WTC11 (cell line): ENCODE results near the gene ZNF407.

ENCODE experiments used
- ELF4 ChIP-seq: sonication (generic); formaldehyde crosslinking; IDR thresholded peaks from 2 replicates; pipeline ENCODE4 v1.8.1; 2022; ENCODE audit warnings: low read depth, mild to moderate bottlenecking, moderate library complexity, missing genetic modification reagents
- FOXP1 ChIP-seq: sonication (generic); formaldehyde crosslinking; IDR thresholded peaks from 2 replicates; pipeline ENCODE4 v1.8.0; 2022; ENCODE audit warnings: missing genetic modification reagents, mild to moderate bottlenecking, moderate library complexity, borderline replicate concordance
- JUN ChIP-seq: sonication (generic); formaldehyde crosslinking; IDR thresholded peaks from 2 replicates; pipeline ENCODE4 v1.8.0; 2023; ENCODE audit warnings: mild to moderate bottlenecking, missing genetic modification reagents
- ZBTB21 ChIP-seq: sonication (generic); formaldehyde crosslinking; IDR thresholded peaks from 2 replicates; pipeline ENCODE4 v1.8.1; 2023; ENCODE audit warnings: mild to moderate bottlenecking, missing genetic modification reagents, borderline replicate concordance
- TF ChIP-seq, protein P1 (sequence below): fragments of 200-600 bp; IDR thresholded peaks from 2 replicates; pipeline ENCODE4 v1.8.0; 2022; ENCODE audit warnings: antibody characterized with exemption
- TF ChIP-seq, protein P2 (sequence below): sonication (generic); formaldehyde crosslinking; conservative IDR thresholded peaks from 2 replicates; pipeline ENCODE4 v1.8.1; 2022; ENCODE audit warnings: mild to moderate bottlenecking, missing genetic modification reagents
- TF ChIP-seq, protein P3 (sequence below): sonication (generic); formaldehyde crosslinking; IDR thresholded peaks from 2 replicates; pipeline ENCODE4 v1.8.1; 2023; ENCODE audit warnings: mild to moderate bottlenecking, missing genetic modification reagents, borderline replicate concordance
- TF ChIP-seq, protein P4 (sequence below): sonication (generic); formaldehyde crosslinking; conservative IDR thresholded peaks from 2 replicates; pipeline ENCODE4 v1.8.1; 2023; ENCODE audit warnings: mild to moderate bottlenecking, low read depth, missing genetic modification reagents, moderate library complexity
- TF ChIP-seq, protein P5 (sequence below): sonication (generic); formaldehyde crosslinking; IDR thresholded peaks from 2 replicates; pipeline ENCODE4 v1.8.0; 2022; ENCODE audit warnings: mild to moderate bottlenecking, missing genetic modification reagents

DNA sequence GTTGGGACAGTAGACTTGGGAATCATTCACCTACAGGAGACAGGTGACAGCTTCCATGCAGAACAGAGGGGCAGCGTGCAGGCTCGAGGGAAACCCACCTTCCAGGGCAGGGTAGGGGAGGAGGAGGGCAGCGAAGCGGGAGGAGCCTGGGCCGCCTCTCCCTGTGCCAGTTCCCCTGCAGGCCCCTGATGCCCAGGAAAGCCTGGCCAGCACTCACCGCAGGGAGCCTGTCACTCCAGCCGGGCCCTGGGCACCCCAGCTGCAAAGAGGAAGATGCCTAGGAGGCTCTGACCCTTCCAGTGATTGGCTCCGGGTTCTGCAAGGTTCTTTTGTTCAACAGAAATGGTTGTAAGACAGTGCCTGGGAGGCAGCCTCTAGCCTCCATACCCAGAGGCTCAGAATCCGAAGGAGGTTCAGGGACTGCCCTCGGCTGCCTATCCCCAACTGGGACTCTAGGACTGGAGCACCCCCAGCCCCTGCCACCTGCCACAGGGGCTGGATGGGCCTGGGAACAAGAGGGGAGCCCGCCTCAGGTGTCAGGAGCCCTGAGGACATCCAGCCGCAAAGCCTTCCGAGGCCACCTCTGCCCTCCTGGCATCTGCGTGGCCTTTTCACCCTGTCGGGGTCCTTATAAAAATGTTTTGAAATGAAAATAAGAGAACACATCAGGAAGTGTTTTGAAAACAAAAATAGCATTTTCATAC, 508.0 kb downstream of the ZNF407 start:
- TF ChIP-seq, protein P1, sequence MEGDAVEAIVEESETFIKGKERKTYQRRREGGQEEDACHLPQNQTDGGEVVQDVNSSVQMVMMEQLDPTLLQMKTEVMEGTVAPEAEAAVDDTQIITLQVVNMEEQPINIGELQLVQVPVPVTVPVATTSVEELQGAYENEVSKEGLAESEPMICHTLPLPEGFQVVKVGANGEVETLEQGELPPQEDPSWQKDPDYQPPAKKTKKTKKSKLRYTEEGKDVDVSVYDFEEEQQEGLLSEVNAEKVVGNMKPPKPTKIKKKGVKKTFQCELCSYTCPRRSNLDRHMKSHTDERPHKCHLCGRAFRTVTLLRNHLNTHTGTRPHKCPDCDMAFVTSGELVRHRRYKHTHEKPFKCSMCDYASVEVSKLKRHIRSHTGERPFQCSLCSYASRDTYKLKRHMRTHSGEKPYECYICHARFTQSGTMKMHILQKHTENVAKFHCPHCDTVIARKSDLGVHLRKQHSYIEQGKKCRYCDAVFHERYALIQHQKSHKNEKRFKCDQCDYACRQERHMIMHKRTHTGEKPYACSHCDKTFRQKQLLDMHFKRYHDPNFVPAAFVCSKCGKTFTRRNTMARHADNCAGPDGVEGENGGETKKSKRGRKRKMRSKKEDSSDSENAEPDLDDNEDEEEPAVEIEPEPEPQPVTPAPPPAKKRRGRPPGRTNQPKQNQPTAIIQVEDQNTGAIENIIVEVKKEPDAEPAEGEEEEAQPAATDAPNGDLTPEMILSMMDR: no peak
- TF ChIP-seq, protein P2, sequence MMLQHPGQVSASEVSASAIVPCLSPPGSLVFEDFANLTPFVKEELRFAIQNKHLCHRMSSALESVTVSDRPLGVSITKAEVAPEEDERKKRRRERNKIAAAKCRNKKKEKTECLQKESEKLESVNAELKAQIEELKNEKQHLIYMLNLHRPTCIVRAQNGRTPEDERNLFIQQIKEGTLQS (CRISPR knock-in tag): no peak
- no peak for TF ChIP-seq FOXP1 (CRISPR knock-in tag)
- TF ChIP-seq JUN (CRISPR knock-in tag): no peak
- TF ChIP-seq, protein P3, sequence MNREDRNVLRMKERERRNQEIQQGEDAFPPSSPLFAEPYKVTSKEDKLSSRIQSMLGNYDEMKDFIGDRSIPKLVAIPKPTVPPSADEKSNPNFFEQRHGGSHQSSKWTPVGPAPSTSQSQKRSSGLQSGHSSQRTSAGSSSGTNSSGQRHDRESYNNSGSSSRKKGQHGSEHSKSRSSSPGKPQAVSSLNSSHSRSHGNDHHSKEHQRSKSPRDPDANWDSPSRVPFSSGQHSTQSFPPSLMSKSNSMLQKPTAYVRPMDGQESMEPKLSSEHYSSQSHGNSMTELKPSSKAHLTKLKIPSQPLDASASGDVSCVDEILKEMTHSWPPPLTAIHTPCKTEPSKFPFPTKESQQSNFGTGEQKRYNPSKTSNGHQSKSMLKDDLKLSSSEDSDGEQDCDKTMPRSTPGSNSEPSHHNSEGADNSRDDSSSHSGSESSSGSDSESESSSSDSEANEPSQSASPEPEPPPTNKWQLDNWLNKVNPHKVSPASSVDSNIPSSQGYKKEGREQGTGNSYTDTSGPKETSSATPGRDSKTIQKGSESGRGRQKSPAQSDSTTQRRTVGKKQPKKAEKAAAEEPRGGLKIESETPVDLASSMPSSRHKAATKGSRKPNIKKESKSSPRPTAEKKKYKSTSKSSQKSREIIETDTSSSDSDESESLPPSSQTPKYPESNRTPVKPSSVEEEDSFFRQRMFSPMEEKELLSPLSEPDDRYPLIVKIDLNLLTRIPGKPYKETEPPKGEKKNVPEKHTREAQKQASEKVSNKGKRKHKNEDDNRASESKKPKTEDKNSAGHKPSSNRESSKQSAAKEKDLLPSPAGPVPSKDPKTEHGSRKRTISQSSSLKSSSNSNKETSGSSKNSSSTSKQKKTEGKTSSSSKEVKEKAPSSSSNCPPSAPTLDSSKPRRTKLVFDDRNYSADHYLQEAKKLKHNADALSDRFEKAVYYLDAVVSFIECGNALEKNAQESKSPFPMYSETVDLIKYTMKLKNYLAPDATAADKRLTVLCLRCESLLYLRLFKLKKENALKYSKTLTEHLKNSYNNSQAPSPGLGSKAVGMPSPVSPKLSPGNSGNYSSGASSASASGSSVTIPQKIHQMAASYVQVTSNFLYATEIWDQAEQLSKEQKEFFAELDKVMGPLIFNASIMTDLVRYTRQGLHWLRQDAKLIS (CRISPR knock-in tag): no peak
- TF ChIP-seq ZBTB21 (CRISPR knock-in tag): no peak
- no peak for TF ChIP-seq ELF4 (CRISPR knock-in tag)
- TF ChIP-seq, protein P4, sequence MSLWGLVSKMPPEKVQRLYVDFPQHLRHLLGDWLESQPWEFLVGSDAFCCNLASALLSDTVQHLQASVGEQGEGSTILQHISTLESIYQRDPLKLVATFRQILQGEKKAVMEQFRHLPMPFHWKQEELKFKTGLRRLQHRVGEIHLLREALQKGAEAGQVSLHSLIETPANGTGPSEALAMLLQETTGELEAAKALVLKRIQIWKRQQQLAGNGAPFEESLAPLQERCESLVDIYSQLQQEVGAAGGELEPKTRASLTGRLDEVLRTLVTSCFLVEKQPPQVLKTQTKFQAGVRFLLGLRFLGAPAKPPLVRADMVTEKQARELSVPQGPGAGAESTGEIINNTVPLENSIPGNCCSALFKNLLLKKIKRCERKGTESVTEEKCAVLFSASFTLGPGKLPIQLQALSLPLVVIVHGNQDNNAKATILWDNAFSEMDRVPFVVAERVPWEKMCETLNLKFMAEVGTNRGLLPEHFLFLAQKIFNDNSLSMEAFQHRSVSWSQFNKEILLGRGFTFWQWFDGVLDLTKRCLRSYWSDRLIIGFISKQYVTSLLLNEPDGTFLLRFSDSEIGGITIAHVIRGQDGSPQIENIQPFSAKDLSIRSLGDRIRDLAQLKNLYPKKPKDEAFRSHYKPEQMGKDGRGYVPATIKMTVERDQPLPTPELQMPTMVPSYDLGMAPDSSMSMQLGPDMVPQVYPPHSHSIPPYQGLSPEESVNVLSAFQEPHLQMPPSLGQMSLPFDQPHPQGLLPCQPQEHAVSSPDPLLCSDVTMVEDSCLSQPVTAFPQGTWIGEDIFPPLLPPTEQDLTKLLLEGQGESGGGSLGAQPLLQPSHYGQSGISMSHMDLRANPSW (CRISPR knock-in tag): no peak
- TF ChIP-seq, protein P5, sequence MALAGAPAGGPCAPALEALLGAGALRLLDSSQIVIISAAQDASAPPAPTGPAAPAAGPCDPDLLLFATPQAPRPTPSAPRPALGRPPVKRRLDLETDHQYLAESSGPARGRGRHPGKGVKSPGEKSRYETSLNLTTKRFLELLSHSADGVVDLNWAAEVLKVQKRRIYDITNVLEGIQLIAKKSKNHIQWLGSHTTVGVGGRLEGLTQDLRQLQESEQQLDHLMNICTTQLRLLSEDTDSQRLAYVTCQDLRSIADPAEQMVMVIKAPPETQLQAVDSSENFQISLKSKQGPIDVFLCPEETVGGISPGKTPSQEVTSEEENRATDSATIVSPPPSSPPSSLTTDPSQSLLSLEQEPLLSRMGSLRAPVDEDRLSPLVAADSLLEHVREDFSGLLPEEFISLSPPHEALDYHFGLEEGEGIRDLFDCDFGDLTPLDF: no peak
